HTERT RPE-1 (cell line): ENCODE measurements around the gene C19orf44.
"Not testable (repeated sequence)": the region's sequence is repeated elsewhere in the genome, so short reads cannot be mapped to it uniquely, and the experiment has no call there.

Experiments used
- in situ Hi-C: fragments of 300-500 bp; cut with MboI; formaldehyde crosslinking; loops from 4 replicates; pipeline ENCODE4 v1.14.3; 2020; ENCODE audit warnings: low sequenced_read_pairs

Gene C19orf44

DNA sequence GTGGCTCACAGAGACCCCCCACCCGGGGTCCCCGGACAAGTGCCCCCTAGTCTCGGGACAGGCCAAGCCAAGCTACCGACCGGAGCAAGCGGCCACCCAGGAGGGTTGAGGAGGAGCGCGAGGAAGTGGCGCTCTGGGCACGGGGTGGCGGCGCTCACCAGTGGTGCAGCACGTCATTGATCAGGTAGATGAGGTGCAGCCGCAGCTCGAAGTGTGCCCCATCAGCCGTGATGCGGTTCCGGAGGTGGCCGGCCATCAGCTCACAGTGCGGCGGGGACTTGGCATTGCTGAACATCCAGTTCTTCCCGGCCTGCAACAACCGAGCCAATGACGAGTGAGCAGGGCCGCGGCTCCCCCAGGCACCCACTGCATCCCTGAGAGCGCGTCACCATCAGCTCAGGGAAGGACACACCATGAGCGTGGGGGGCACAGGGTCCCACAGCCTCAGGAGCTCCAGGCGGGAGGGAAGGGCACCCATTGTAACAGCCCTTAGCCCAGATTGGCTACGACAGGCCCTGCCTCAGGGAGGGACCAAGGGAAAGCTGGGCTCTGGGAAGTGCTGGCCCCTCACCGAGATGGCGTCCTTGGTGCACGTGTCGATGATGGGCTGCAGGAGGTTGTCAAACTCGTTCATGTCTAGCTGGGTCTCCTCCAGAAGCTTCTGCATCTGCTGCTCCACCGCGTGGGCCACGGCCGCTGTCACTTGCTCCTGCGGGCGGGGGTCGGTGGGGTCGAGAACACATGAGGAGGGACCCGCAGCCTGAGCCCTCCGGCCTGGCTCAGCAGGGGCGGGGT lies 36.4 kb downstream of the C19orf44 start:
- in situ Hi-C loops: no loop called here

DNA sequence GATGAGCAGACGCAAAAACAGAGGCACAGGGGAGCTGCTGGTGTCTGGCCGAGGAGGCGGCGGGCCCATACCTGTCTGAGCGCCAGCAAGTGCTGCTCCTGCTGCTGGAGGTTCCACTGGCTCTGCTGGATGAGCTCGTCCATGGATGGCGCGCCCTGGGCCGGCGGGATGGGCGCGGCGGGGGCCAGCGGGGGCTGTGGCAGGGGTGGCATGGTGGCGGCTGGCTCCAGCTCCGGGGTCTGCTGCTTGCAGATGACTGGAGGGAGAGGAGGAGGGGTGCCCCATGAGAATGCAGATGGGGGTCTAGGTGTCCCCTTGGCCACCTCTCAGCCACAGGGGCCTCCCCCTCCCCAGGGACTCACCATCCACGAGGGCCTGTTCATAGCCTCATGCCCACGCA lies 39.2 kb downstream of the C19orf44 start:
- in situ Hi-C loops: no loop called here

DNA sequence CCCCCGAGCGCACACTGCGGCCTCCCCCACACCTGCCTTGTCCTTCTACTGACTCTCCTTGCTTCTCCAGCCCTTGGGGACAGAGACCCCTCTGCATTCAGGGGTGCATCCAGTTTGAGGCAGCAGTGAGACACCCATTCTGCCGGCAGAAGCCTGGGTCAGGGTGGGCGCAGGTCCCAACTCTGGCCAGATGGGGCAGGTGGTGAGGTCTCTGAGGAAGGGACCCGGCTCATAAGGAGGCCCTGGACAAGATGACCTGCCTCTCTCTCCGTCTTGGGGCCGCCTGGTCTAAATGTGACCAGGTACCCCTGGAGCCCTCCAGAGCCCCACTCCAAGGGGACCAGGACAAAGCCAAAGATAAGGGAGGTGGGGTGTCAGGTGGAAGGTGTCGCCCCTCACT lies 39.9 kb downstream of the C19orf44 start:
- in situ Hi-C loops: no loop called here

DNA sequence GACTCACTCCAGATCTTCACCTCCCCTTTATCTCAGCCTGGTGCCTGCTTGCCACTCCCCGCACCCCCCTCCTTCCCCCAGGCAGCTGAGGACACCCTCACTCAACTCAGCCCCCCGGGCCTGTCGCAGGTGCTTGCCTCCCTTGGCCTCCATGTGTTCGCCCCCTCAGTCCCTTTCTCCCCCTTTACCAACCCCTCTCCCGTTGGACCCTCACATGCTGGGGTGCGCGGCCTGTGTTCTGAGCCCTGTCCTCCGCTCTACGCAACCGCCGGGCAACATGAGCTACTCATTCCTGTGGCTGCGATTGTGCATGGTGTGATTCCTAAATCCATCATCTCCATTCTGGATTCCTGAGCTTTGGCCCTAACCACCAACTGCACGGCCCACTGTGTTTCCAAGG lies 40.9 kb downstream of the C19orf44 start:
- in situ Hi-C loops: no loop called here

DNA sequence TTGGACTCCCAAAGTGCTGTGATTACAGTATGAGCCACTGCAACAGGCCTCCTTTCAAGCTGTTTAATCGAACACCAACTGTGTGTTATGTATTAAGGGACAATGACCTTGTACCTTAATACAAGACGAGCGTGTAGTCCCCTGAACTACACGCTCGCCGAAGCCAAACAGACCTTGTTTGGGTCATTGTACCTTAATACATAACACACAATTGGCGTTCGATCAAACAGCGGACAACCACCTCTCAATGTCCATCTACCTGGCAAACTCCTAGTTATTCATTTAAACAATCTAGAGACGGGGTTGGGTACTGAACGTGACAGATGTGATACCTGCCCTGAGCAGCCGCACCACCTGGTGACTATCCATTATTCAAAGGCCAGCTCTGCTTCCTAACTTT lies 44.8 kb downstream of the C19orf44 start:
- in situ Hi-C loops: no loop called here

DNA sequence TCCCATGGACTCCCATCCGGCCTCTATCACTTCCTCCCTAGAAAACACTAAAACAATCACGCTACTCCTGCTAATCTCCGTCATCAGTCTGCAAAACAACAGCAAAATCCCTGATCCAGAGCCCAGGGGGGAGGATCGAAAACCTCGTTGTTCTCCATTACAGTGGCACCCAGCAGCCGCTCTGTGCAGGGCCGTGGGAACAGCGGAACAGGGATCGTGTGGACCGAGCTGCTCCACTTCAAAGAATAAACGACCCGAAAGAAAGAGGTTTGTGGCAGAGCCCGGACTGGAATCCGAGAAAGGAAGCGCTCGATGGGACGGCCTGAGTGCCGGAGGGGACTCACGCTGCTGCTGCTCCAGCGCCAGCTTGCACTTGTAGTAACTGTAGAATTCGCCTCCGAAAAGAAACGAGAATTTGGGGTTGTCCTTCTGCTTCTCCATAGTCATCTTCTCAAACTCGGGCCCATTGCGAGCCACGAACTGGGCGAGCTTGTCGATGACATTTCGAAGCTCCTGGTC lies 45.4 kb downstream of the C19orf44 start:
- in situ Hi-C loops: no loop called here

DNA sequence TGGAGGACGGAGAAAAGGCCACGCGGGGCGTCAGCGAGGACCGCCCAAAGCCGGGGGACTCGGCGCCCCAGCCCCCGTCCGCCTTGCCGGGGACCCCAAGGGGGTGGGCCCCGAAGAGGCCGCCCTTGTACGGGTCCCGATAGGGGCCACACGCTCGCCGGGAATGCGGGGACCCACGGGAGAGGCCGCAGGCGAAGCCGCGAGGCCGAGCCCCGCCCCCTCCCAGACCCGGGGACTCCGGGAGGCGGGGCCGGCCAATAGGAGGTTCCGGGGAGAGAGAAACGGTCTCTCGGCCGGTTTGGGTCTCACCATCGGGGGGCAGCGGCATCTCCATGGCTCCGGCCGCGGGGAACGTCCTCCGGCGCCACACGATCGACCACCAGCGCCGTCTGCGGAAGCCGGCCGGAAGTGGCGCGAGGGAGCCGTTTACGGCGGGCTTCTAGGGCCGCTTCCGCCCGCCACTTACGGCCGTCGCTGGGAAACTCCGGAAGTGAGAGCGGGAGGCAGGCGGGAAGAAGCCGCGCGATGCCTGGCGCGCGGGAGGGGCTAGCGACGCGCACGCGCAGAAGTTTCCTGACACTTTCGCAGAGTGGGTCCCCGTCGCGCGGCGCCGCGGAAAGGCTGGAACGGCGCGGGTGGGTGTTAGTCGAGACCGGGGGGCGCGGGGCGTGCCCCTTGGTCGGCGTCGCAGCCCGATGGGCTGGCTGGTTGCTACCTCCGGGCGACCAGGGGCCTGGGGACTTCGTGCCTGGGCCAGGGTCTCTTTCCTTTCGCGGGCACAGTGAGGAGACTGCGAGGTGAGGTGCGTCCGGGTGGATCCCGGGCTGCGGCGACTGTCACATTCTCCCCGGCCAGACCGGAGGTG lies 46.1 kb downstream of the C19orf44 start, which contains the start of gene CHERP:
TSS of gene CHERP (minus strand) at position 393 of the 865 bp plus-strand sequence. CDS start at position 334, 59 bp downstream.
- in situ Hi-C loops: no loop called here

DNA sequence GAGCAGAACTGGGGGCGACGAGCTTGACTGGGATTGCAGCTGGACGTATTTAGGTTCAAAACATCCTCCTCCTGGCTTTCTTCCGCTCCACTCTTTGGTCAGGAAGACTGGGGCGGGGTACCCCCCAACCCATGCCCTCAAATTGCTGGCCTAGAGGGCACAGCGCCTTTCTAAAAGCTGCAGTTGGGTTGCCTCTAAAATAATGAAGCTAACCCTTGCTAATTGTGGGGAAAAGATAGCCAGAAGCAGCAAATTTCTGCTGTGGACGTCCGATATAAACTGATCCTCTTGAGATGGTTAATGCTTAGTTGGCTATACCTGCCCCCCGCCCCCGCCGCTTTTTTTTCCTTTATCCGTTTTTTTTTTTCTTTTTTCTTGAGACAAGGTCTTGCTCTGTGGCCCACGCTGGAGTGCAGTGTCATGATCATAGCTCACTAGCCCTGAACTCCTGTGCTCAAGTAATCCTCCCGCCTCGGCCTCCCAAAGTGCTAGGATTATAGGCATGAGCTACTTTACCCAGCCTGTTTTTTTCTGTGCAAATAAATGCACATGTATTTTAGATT lies 46.8 kb downstream of the C19orf44 start:
- in situ Hi-C loops: no loop called here

DNA sequence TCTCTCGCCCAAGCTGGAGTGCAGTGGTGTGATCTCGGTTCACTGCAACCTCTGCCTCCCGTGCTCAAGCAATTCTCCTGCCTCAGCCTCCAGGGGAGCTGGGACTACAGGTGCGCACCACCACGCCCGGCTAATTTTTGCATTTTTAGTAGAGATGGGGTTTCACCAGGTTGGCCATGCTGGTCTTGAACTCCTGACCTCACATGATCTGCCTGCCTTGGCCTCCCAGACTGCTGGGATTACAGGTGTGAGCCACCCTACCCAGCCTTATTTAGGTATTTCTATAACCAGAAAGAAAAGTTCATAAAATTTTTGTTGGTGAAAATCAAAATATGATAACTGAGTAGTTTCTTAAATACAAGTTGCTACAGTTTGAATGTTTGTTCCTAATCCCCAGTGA lies 47.5 kb downstream of the C19orf44 start:
- in situ Hi-C loops: not testable (repeated sequence)

DNA sequence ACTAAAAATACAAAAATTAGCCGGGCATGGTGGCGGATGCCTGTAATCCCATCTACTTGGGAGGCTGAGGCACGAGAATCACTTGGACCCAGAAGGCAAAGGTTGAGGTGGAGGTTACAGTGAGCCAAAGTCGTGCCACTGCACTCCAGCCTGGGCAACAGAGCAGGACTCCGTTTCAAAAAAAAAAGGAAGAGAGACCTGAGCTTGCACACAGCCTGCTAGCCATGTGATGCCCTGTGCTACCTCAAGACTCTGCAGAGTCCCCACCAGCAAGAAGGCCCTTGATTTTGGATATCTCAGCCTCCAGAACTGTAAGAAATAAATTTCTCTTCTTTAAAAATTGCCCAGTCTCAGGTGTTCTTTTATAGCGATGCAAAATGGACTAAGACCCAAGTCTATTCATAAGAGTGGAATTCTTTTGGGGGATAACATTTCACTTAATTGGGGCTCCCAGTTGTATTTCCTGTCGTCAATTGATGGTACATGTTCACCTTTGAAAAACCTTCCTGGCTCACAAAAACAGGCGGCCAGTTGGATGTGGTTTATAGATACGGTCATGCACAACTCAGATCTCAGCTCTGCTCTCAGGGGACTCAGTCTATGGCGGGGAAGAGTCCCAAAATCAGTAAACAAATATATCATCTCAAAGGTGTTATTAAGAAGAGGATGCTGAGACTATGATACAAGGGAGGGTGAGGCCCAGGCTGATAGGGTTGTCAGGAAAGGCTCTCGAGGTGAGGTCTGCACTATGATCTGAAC lies 48.5 kb downstream of the C19orf44 start:
- in situ Hi-C loops: no loop called here

DNA sequence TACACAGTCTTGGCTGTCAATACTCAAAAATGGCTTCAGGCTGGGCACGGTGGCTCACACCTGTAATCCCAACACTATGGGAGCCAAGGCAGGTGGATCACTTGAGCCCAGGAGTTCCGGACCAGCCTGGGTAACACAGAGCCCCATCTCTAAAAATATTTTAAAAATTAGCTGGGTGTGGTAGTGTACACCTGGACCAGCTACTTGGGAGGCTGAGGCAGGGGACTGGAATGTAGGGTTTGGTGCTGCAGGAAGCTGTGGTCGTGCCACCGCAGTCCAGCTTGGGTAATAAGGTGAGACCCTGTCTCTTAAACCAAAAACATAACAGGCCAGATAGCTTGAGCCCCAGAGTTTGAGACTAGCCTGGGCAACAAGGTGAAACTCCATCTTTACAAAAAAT lies 52.8 kb downstream of the C19orf44 start:
- in situ Hi-C loops: no loop called here

DNA sequence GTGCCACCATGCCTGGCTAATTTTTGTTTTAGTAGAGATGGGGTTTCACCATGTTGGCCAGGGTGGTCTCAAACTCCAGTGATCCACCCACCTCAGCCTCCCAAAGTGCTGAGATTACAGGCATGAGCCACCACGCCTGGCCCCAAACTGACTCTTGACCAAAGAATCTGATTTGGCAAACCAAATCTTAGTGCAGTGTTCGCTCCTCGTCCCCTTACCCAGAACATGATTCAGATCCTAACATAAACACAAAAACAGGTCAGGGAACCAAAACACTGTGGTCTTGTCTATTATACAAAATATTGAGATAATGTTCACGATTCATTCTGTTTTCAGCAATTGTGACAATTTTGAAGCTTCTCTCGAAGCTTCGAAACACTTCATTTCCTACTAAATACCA lies 55.7 kb downstream of the C19orf44 start:
- in situ Hi-C loops: not testable (repeated sequence)

DNA sequence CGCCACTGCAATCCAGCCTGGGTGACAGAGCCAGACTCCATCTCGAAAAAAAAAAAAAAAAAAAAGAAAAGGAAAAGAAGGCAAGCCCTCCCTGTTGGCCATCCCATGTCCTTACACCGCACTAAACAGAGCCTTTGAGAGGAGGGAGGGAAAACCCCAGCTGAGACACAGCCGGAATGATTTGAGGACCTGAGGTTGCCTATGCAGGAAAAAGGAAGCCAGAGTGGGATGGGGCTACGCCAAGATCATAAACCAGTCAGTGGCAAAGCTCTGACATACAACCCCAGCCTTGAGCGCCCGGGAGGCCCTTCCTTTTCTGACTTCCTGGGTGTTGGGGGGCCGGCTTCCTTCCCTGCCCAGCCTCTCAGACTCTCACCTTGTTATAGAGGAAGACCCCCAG lies 58.6 kb downstream of the C19orf44 start:
- in situ Hi-C loops: no loop called here

DNA sequence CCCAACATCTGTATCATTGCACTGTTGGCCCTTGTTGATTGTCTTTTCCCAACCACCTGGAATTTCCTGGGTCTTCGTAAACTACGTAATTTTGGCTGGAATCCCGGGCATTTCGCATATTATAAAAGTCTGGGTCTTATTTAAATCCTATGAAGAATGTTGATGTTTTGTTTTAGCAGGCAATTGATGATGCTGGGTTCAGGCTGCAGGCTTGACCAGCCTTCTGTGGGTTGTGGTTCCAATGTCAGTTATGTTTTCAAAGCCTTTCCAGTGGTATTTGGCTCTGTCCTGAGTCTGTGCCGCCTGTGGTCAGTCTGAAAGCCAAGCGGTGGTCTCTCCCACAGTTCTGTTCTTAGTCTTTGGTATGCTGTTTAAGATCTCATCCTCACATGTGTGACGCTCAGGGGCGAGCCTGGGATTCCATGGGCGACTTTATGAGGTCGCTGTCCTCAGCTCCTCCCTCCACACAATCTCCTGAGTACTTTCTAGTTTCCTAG lies 63.6 kb downstream of the C19orf44 start:
- in situ Hi-C loops: no loop called here

DNA sequence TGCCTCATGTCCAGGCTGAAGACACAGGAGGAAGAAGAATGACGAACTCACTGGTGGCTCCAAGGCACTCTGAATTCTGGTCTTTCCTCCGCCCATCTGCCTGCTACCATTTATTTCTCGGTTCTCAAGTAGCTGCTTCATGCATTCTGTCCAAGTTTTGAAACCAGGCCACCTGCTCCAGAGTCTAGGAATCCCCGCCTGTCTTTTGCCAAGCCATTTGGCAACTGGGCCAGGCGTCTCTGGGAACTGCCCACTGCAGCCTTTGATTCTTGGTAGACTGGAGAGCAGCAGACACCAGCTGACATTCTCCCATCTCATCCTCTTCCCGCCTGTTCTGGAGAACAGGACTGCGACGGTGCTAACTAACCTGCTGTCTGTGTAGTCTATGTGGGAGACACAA lies 65.2 kb downstream of the C19orf44 start:
- in situ Hi-C loops: no loop called here

DNA sequence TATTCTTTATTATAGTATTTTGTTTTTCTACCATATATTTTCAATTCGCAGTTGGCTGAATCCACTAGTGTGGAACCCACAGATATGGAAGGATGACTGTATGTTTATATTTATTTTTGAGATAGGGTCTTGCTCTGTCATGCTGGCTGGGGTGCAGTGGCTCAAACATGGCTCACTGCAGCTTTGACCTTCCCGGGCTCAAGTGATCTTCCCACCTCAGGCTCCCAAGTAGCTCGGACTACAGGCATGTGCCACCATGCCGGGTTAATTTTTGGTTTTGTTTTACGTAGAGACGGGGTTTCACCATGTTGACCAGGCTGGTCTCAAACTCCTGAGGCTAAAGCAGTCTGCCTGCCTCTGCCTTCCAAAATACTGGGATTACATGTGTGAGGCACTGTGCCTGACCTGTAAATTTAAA lies 66.4 kb downstream of the C19orf44 start:
- in situ Hi-C loops: no loop called here

DNA sequence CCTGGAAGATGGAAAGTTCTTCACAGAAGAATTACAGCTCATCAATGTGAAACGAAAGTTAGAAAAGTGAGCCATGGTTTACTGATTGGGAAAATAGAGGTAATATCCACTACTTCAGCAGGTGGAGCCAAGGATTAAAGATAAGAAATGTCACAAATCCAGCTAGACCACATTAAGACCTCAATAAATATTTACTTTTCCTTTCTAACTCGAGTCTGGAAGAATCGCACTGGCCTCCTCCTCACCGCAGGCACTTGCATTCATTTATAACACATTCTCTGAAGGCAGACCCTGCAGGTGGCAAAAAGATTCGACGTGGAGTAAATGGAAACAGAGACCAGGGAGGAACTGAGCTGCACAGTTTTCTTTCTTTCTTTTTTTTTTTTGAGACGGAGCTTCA lies 68.6 kb downstream of the C19orf44 start:
- in situ Hi-C loops: no loop called here

DNA sequence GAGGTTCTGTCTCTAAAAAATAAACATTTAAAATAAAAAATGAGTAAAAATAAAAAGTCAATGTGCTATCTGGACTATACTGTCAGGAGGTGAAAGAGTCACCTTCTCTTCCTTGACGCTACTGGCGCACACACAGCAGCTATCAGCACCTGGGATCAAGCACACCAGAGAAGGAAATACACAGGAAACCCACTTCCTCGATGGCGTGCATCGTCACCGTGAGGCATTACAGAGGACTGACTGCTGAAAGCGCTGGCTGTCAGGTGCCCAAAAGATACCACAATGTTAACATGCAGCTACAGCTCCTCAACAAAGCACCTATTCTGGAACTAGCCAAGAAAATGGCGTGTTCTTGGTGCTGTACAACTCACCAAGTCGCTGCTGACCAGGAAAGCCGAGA lies 70.0 kb downstream of the C19orf44 start:
- in situ Hi-C loops: no loop called here

DNA sequence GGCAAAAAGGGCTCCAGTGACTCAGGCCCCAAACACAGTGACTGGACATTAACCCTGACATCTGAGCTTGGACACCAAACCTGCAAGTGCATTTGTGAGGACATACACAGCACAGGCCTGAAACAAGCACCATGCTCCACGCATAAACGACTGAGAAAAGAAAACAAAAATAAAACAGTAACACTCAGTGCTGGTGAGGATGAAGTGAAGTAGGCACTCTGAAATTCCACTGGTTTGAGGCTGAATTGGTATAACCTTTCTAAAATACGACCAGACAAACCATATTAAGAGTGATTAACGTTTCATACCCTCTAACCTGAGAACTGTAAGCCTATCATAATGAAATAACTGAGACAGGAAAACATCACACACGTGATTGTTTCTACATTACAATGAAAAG lies 70.5 kb downstream of the C19orf44 start:
- in situ Hi-C loops: no loop called here

DNA sequence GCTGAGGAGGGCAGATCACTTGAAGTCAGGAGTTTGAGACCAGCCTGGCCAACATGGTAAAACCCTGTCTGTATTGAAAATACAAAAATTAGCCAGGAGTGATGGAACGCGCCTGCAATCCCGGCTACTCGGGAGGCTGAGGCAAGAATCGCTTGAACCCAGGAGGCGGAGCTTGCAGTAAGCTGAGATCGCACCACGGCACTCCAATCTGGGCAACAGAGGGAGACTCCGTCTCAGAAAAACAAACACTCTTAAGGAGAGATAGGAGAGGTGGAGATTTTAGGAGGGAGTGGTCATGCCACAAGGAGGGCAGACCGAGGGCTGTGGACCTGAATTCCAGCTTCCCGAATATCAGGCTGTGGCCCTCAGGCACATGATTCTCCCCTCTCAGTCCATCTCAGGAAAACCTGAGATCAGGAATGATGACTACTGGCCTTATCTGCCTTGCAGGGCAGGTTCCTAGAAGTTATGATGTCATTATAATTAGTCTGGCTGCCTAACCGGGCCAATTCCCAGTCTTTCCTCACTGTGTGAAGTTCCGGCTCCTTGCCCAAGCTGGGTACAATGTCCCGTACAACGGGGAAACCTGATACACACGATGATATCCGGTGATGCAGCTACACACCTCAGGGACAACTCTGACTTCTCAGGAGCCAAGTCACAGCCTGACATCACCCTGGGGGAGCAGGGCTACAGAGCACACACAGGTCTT lies 73.6 kb downstream of the C19orf44 start:
- in situ Hi-C loops: no loop called here
